Endothelial cell of umbilical vein (primary cell): Measurements from ENCODE around the gene FLT3LG. TPM values are rescaled to one million over a fixed set of nuclear protein-coding genes. Genes with fewer than 3 reads are reported as not detected.

Experiments
- BruUV-seq: library from RNA; stranded (reverse); fragments of 400-500 nt; replicated peaks from 2 replicates; lab custom pipeline; 2021; lab: Mats Ljungman, UMichigan
- CTCF ChIA-PET: fragments of 300-600, 350-600 bp; sonication (Branson Sonifier 250); formaldehyde crosslinking; loops from one replicate; lab custom pipeline; 2021; ENCODE audit warnings: antibody characterized with exemption, inconsistent platforms; lab: Charles Lee
- POLR2A ChIA-PET: fragments of 300-600, 350-600 bp; sonication (Branson Sonifier 250); formaldehyde crosslinking; loops from one replicate; lab custom pipeline; 2021; ENCODE audit warnings: antibody characterized with exemption, inconsistent platforms; lab: Charles Lee
- DNase-seq: peaks from one replicate; pipeline ENCODE4 v3.0.0-alpha.2; 2011; ENCODE audit warnings: low read depth, low spot score
- FAIRE-seq: peaks from 2 replicates; lab custom pipeline; 2011; peaks lifted over from hg19 to GRCh38; lab: Jason Lieb, UNC
- H2AFZ ChIP-seq: 2 replicates; pipeline ENCODE4 v1.6.0; 2012; ENCODE audit warnings: low read depth, low read length, control low read depth, inconsistent platforms
- H3K27ac ChIP-seq: 2 replicates; pipeline ENCODE4 v1.5.1; 2011; ENCODE audit warnings: low read depth, mild to moderate bottlenecking, control low read depth, low read length, moderate library complexity; ENCODE audit not compliant: insufficient read depth
- H3K27me3 ChIP-seq, 2 experiments: 2 replicates each; pipeline versions ENCODE4 v1.6.0 to v1.6.1; 2011; ENCODE audit warnings: low read length in 2 of 2, mixed read lengths in 1 of 2; ENCODE audit not compliant: control insufficient read depth in 2 of 2, insufficient read depth in 2 of 2
- H3K36me3 ChIP-seq, 2 experiments: 2 replicates in 1 of 2; 3 replicates in 1 of 2; pipeline ENCODE4 v1.5.1; 2011; ENCODE audit warnings: low read length in 2 of 2, mild to moderate bottlenecking in 1 of 2, moderate library complexity in 1 of 2; ENCODE audit not compliant: control insufficient read depth in 2 of 2, insufficient read depth in 2 of 2; ENCODE audit errors: extremely low read depth in 1 of 2
- H3K4me1 ChIP-seq: 3 replicates; pipeline ENCODE4 v1.5.1; 2011; ENCODE audit warnings: mild to moderate bottlenecking, low read length; ENCODE audit not compliant: control insufficient read depth, insufficient read depth; ENCODE audit errors: extremely low read depth
- H3K4me2 ChIP-seq: 2 replicates; pipeline ENCODE4 v1.6.1; 2011; ENCODE audit warnings: low read length, control low read depth, mixed read lengths; ENCODE audit not compliant: insufficient read depth
- H3K4me3 ChIP-seq, 3 experiments: fragments of 200-600 bp in 1 of 3; sonication (generic), shearing (Covaris generic) in 1 of 3; replicated peaks in 1 of 3; 2 replicates each; pipeline ENCODE4 v1.5.1; 2011 to 2016; ENCODE audit warnings: control low read depth in 3 of 3, low read length in 3 of 3, mild to moderate bottlenecking in 2 of 3, inconsistent platforms in 1 of 3, low read depth in 1 of 3, moderate library complexity in 1 of 3; ENCODE audit not compliant: insufficient read depth in 1 of 3
- H3K79me2 ChIP-seq: 2 replicates; pipeline ENCODE4 v1.6.0; 2012; ENCODE audit warnings: low read length, inconsistent platforms; ENCODE audit not compliant: control insufficient read depth, insufficient read depth
- H3K9ac ChIP-seq: replicated peaks from 2 replicates; pipeline ENCODE3; 2011; ENCODE audit warnings: low read length, control low read depth; ENCODE audit not compliant: insufficient read depth; ENCODE audit errors: extremely low read depth
- H3K9me1 ChIP-seq: replicated peaks from 3 replicates; pipeline ENCODE4 v1.6.0; 2011; ENCODE audit warnings: mild to moderate bottlenecking, low read length; ENCODE audit not compliant: control insufficient read depth, insufficient read depth; ENCODE audit errors: extremely low read depth
- H3K9me3 ChIP-seq: replicated peaks from 2 replicates; pipeline ENCODE4 v1.5.1; 2012; ENCODE audit warnings: low read length, inconsistent platforms; ENCODE audit not compliant: control insufficient read depth, insufficient read depth
- H4K20me1 ChIP-seq: replicated peaks from 2 replicates; pipeline ENCODE3; 2011; ENCODE audit warnings: mild to moderate bottlenecking, low read length; ENCODE audit not compliant: control insufficient read depth, insufficient read depth; ENCODE audit errors: extremely low read depth
- EZH2 ChIP-seq: IDR thresholded peaks from 2 replicates; pipeline ENCODE4 v1.6.1; 2012; ENCODE audit warnings: borderline replicate concordance, low read depth, mild to moderate bottlenecking, moderate library complexity, low read length, inconsistent platforms; ENCODE audit not compliant: severe bottlenecking
- FOS ChIP-seq: IDR thresholded peaks from 2 replicates; pipeline ENCODE4 v1.6.1; 2011; ENCODE audit warnings: mild to moderate bottlenecking, low read length, moderate library complexity, borderline replicate concordance; ENCODE audit not compliant: insufficient read depth
- GATA2 ChIP-seq: IDR thresholded peaks from 2 replicates; pipeline ENCODE4 v1.7.0; 2011; ENCODE audit warnings: low read depth, mild to moderate bottlenecking, moderate library complexity, mixed read lengths, low read length; ENCODE audit not compliant: insufficient read length, insufficient read depth
- JUN ChIP-seq: IDR thresholded peaks from 2 replicates; pipeline ENCODE4 v1.6.1; 2011; ENCODE audit warnings: borderline replicate concordance, low read depth; ENCODE audit not compliant: insufficient read length, insufficient read depth
- MYC ChIP-seq: IDR thresholded peaks from one replicate; pipeline ENCODE4 v1.6.1; 2011; ENCODE audit warnings: mild to moderate bottlenecking, low read depth, low read length
- POLR2A ChIP-seq: IDR thresholded peaks from 2 replicates; pipeline ENCODE4 v1.6.1; 2012; ENCODE audit warnings: low read depth, mild to moderate bottlenecking, control low read depth, low read length
- POLR2AphosphoS5 ChIP-seq: IDR thresholded peaks from 2 replicates; pipeline ENCODE4 v1.6.1; 2012; ENCODE audit warnings: low read depth, mild to moderate bottlenecking, control low read depth, low read length, moderate library complexity; ENCODE audit not compliant: insufficient read depth
- dilution Hi-C: fragments of 300-500 bp; cut with MboI; formaldehyde crosslinking; loops from one replicate; pipeline ENCODE4 v1.15.0; 2019; ENCODE audit warnings: low sequenced_read_pairs; ENCODE audit not compliant: extremely low pct_ligation_motif_present
- intact Hi-C: fragments of 100-400 bp; cut with micrococcal nuclease; formaldehyde crosslinking; loops from one replicate; pipeline ENCODE4 v1.10.0; 2022
- polyA plus RNA-seq, 4 experiments: library from polyadenylated mRNA; depleted of rRNA in 3 of 4; stranded (reverse) in 3 of 4; unstranded in 1 of 4; fragments of >200 nt; gene quantifications; 2 replicates each; pipeline versions ENCODE4 v1.2.1 to v1.2.3, GENCODE V29; 2011 to 2012; ENCODE audit warnings: missing spikeins in 1 of 4
- total RNA-seq: library from RNA; stranded (reverse); gene quantifications from 2 replicates; pipeline ENCODE4 v1.2.3, GENCODE V29; 2021
- TF ChIP-seq, protein P1 (sequence below): IDR thresholded peaks from 2 replicates; pipeline ENCODE4 v1.6.1; 2011; ENCODE audit not compliant: insufficient read depth, insufficient read length
- TF ChIP-seq, protein P2 (sequence below), 2 donors: IDR thresholded peaks; 1 replicate in 1 of 2; 2 replicates in 1 of 2; pipeline ENCODE4 v1.5.1; 2011; ENCODE audit warnings: low read length in 2 of 2, mild to moderate bottlenecking in 2 of 2, moderate library complexity in 2 of 2, control low read depth in 1 of 2, inconsistent platforms in 1 of 2, low read depth in 1 of 2; ENCODE audit not compliant: insufficient read depth in 1 of 2; ENCODE audit errors: extremely low read depth in 1 of 2

FLT3LG gene
- total and polyA plus RNA-seq, 2 donors (not counting 3 experiments of a cell fraction or from before 2014, with no cell fraction given) = 5.0 to 5.7 TPM

DNA sequence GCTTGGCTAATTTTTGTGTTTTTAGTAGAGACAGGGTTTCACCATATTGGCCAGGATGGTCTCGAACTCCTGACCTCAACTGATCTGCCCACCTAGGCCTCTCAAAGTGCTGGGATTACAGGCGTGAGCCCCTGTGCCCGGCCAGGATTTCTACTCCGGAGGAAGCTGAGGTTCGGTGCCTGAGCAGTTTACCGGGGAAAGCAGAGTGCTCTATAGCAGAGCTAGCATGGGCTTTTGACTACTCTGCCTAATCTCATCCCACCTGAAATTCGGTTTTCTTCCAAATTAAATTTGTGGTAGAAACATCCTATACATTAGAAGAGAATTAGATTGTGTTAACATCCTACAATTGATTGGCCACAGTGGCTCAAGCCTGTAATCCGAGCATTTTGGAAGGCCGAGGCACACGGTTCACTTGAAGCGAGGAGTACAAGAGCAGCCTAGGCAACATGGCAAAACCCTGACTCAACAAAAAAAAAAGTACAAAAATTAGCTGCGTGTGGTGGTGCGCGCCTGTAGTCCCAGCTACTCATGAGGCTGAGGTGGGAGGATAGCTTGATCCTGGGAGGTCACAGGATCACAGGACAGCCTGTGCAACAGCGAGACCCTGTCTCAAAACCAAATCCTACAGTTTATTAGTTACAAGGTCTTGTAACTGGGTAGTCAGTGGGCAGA is 15.0 kb downstream of the FLT3LG start:
- Histone ChIP-seq H3K27ac (peak overlapping the region; percentile 89), H3K36me3 (peaks cover 28 to 34% of the 10 kb centered on the region in 2 experiments), H3K27me3 (no peaks in the 10 kb centered on the region), H3K4me1 (peaks cover 12% of the 10 kb centered on the region), H3K9ac (peak overlapping the region; percentile 100), H3K9me3 (no peaks in the 10 kb centered on the region), H2AFZ (no peak overlapping the region), H4K20me1 (peaks cover 5% of the 10 kb centered on the region), H3K4me3 (peak overlapping the region; percentile 60 to 94 (median 90)), H3K4me2 (peak overlapping the region; percentile 96), H3K9me1 (no peaks in the 10 kb centered on the region), H3K79me2 (peaks cover 40% of the 10 kb centered on the region)
- DNase-seq (no peak), FAIRE-seq (peak; percentile 43)
- dilution Hi-C loops = no loop called here
- no TSS peak for BruUV-seq
- intact Hi-C loops = no loop called here
- ChIA-PET POLR2A (interaction anchor here (1.0 to 1.4 kb wide), 2 partner anchors 10 to 13 kb away, joined by 3 to 4 read pairs; no protein-coding TSS in a partner anchor), CTCF (interaction anchor here (1.0 to 1.2 kb wide), 2 partner anchors 10 to 13 kb away, joined by 3 to 4 read pairs; no protein-coding TSS in a partner anchor)
- TF ChIP-seq POLR2AphosphoS5 (no peak), GATA2 (no peak), MYC (no peak), JUN (no peak), POLR2A (no peak), EZH2 (no peak), FOS (no peak)
- TF ChIP-seq, protein P1, sequence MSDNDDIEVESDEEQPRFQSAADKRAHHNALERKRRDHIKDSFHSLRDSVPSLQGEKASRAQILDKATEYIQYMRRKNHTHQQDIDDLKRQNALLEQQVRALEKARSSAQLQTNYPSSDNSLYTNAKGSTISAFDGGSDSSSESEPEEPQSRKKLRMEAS = no peak
- TF ChIP-seq, protein P2, sequence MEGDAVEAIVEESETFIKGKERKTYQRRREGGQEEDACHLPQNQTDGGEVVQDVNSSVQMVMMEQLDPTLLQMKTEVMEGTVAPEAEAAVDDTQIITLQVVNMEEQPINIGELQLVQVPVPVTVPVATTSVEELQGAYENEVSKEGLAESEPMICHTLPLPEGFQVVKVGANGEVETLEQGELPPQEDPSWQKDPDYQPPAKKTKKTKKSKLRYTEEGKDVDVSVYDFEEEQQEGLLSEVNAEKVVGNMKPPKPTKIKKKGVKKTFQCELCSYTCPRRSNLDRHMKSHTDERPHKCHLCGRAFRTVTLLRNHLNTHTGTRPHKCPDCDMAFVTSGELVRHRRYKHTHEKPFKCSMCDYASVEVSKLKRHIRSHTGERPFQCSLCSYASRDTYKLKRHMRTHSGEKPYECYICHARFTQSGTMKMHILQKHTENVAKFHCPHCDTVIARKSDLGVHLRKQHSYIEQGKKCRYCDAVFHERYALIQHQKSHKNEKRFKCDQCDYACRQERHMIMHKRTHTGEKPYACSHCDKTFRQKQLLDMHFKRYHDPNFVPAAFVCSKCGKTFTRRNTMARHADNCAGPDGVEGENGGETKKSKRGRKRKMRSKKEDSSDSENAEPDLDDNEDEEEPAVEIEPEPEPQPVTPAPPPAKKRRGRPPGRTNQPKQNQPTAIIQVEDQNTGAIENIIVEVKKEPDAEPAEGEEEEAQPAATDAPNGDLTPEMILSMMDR (IDR thresholded peaks at IDR 0.05; ENCODE audit: extremely low read depth in 1 of 2, insufficient read depth in 1 of 2, low read depth in 1 of 2, low read length in 2 of 2) = no peak
